Fibroblast of skin of left quadriceps (primary cell): ENCODE data around the gene BLM.
"Not testable (repeated sequence)": the region's sequence is repeated elsewhere in the genome, so short reads cannot be mapped to it uniquely, and the experiment has no call there.

Source experiments
- DNase-seq, 2 experiments: peaks; one replicate each; pipeline ENCODE4 v3.0.0-alpha.2; 2013; ENCODE audit warnings: low read depth in 2 of 2

BLM gene

DNA sequence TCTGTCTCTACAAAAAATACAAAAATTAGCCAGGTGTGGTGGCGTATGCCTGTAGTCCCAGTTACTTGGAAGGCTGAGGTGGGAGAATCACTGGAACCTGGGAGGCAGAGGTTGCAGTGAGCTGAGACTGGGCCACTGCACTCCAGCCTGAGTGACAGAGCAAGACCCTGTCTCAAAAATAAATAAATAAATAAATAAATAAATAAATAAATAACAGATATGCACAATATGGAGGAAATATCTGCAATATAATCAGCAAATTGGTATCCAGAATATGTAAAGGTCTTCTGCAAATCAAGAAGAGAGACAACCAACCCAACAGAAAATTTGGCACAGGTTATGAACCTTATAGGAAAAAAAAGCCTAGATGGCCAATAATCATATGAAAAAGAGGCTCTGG, 132.3 kb downstream of the BLM start:
- not testable (repeated sequence) for DNase-seq

DNA sequence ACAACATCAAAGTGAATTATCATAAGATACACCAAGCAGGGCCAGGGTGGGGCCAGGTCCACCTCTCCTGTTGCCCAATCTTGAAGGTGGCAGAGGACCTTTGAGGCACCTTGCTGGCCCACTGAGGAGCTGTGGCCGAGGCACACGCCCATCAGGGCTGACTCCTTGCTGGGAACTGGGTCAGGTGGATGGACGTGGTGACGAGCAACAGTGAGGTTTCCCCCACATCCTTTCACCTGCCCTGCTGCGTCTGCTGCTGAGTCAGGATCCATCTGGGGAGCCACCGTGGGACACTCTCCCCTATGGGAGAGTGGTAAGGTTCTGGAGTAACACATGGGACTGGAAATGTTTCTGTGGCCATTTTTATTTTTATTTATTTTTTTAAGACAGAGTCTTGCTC, 134.0 kb downstream of the BLM start:
- DNase-seq: no peak

GRCh38 chr15:90851940-90852339, 134.8 kb downstream of the BLM start:
- DNase-seq: no peak

DNA sequence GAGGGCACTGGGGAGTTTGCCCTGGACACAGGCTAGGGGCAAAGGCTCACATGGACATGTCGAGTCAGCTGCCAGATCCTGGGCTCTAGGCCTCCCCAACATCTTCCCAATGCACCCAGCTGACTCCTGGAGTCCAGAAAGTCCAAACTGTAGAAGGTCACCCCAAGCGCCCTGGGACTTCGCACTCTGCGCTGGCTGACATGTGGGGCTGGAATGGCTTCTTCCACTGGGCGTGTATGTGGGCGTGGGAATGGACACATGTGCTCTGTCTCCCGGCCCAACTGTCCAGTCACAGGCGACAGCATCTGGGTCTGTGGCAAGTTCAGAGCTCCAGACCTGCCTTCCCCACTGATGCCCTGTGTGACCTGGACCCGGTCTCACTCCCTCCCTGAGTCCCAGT, 138.0 kb downstream of the BLM start:
- DNase-seq: no peak

DNA sequence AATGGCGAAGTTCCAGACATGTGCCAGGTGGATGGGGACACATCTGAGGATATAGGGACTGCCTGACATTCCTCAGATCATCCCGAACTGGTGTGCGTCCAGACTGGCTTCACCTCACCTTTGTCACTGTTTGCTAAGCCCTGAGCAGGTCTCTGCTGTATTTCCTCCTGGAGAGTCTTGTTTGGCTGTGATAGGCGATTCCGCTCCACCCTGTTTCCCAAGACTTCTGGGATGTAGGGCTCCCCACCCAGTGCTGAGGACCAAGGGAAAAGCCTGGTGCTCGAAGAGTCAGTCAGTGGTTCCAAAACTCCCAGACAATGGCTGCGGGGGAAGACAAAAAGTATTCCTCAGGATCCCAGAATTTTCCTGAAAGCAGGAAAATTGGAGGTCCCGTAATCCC, 140.2 kb downstream of the BLM start:
- DNase-seq: no peak

- no peak for DNase-seq
These were observed 140.8 kb downstream of the BLM start for GRCh38 chr15:90857883-90858443.

- DNase-seq: no peak
These were observed 142.3 kb downstream of the BLM start for GRCh38 chr15:90859234-90860131.

DNA sequence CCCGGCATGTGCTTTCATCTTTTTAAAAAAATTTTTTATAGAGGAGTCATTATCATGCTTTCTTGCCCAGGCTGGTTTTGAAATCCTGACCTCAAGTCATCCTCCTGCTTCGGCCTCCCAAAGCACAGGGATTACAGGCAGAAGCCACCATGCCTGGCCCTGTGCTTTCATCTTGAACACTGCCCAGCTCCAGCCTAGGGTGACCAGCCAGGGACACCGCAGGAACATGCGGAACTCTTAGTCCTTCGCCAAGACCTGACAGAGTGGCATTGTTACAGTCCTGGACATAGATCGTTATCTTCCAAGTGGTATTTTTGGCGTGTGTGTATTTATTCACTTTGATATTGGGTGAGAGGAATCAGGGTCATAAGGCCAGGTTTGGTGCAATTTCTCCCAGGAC, 143.3 kb downstream of the BLM start:
- no peak for DNase-seq

GRCh38 chr15:90860942-90861675, 144.0 kb downstream of the BLM start:
- DNase-seq: no peak

GRCh38 chr15:90862487-90862886, 145.3 kb downstream of the BLM start:
- no peak for DNase-seq

DNA sequence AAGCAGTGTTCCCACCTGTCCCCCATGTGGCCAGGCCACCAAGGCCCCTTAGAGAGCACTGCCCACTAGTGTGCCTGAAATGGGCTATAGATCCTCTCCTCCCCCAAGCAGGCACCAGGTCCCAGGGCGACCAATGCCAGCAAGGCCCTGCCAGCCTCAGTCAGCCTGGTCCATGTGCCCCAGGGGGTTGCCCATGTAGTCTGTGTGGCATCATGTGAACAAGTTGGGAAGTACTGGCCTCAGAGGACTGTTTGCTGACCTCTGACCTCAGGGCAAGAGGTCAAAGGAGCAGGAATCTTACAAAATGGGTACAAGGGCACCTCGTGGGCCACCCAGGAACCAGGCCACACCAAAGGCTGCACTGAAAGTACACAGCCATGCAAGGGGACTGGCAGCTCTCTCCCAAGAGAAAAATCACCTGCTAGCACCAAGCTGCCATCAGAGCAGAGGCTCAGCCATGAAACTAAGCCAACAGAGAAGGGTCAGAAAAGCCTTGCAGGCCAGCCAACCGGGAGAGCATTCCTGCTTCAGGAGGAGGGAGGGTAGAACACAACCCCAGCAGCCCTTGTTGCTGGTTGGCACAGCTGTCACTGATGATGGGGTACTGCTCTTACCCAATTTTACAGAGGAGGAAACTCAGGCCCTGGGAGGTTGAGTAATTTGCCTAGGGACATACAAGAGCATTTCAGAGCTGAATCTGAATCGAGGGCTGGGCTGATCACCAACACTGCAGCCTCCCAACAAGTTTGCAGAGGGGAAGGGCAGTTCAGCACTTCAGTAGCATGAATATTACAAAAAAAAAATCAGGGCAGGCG, 146.0 kb downstream of the BLM start:
- DNase-seq: no peak

GRCh38 chr15:90863987-90864386, 146.8 kb downstream of the BLM start:
- no peak for DNase-seq

DNA sequence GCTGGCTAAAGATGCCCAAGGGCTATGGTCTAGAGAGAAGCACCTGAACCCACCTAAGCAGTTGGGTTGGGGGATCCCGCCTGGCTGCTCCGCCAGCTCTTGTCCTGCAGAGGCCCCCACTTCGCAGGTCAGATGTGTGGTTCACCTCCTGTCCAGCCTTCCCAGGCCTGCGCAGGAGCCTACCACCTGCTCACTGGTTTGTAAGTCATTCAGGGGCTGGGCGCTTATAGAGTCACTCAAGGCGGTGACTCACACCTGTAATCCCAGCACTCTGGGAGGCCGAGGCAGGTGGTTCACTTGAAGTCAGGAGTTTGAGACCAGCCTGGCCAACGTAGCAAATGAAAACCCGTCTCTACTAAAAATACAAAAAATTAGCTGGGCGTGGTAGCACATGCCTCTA, 147.4 kb downstream of the BLM start:
- DNase-seq: no peak

GRCh38 chr15:90865702-90866101, 148.6 kb downstream of the BLM start:
- no peak for DNase-seq
